PC-3 (cell line): Measurements from ENCODE around the gene MYH6. TPM values are rescaled to one million over a fixed set of nuclear protein-coding genes. Genes with fewer than 3 reads are reported as not detected.

Experiments used
- ATAC-seq: fragments of 200-7000 bp; cut with Tn5 transposase; 2 replicates; pipeline ENCODE4 v1.9.1; 2020; ENCODE audit warnings: mild to moderate bottlenecking, moderate library complexity
- BruUV-seq: library from RNA; stranded (reverse); fragments of 400-500 nt; replicated peaks from 2 replicates; lab custom pipeline; 2021; lab: Mats Ljungman, UMichigan
- CTCF ChIA-PET: fragments of 300-600 bp; sonication (Branson Sonifier 250); formaldehyde crosslinking; loops from one replicate; lab custom pipeline; 2022; ENCODE audit warnings: antibody characterized with exemption; lab: Charles Lee
- POLR2A ChIA-PET: fragments of 300-600 bp; sonication (Branson Sonifier 250); formaldehyde crosslinking; loops from one replicate; lab custom pipeline; 2022; ENCODE audit warnings: antibody characterized with exemption; ENCODE audit not compliant: unreplicated experiment; lab: Charles Lee
- DNase-seq: peaks from one replicate; pipeline ENCODE4 v3.0.0-alpha.2; 2015
- H2AFZ ChIP-seq: fragments of 300-600 bp; sonication (generic); 2 replicates; pipeline ENCODE4 v1.6.0; 2016; ENCODE audit warnings: antibody characterized with exemption, low read length
- H3F3A ChIP-seq: fragments of 300-600 bp; sonication (generic); one replicate; pipeline ENCODE4 v1.6.0; 2017; ENCODE audit warnings: antibody characterized with exemption, low read length, control low read depth, mild to moderate bottlenecking; ENCODE audit not compliant: unreplicated experiment
- H3K27ac ChIP-seq: fragments of 300-600 bp; sonication (generic); 2 replicates; pipeline ENCODE4 v1.5.1; 2016; ENCODE audit warnings: mild to moderate bottlenecking, low read length
- H3K27me3 ChIP-seq: fragments of 300-600 bp; sonication (generic); 2 replicates; pipeline ENCODE4 v1.6.1; 2016; ENCODE audit warnings: low read length, mixed read lengths
- H3K36me3 ChIP-seq: fragments of 300-600 bp; sonication (generic); 2 replicates; pipeline ENCODE4 v1.6.1; 2016; ENCODE audit warnings: low read depth, mixed run types, low read length, mixed read lengths
- H3K4me1 ChIP-seq: fragments of 300-600 bp; sonication (generic); 2 replicates; pipeline ENCODE4 v1.5.1; 2016; ENCODE audit warnings: low read length; ENCODE audit not compliant: insufficient read depth
- H3K4me2 ChIP-seq: fragments of 300-600 bp; sonication (generic); 2 replicates; pipeline ENCODE4 v1.6.0; 2016; ENCODE audit warnings: low read length
- H3K4me3 ChIP-seq: fragments of 300-600 bp; sonication (generic); 2 replicates; pipeline ENCODE4 v1.5.1; 2016; ENCODE audit warnings: mild to moderate bottlenecking, low read length, mixed read lengths
- H3K79me2 ChIP-seq: fragments of 300-600 bp; sonication (generic); 2 replicates; pipeline ENCODE4 v1.6.1; 2017; ENCODE audit warnings: low read length, mixed read lengths
- H3K9ac ChIP-seq: fragments of 300-600 bp; sonication (generic); 2 replicates; pipeline ENCODE4 v1.6.0; 2016; ENCODE audit warnings: mild to moderate bottlenecking, low read length
- H3K9me2 ChIP-seq: fragments of 300-600 bp; sonication (generic); replicated peaks from 2 replicates; pipeline ENCODE4 v1.6.1; 2016; ENCODE audit warnings: mixed run types, low read length, mixed read lengths
- H3K9me3 ChIP-seq: fragments of 300-600 bp; sonication (generic); 2 replicates; pipeline ENCODE4 v1.6.1; 2016; ENCODE audit warnings: low read length, mixed read lengths
- H4K20me1 ChIP-seq: fragments of 300-600 bp; sonication (generic); 2 replicates; pipeline ENCODE4 v1.6.1; 2016; ENCODE audit warnings: low read length, mixed read lengths
- CTCF ChIP-seq: fragments of 300-600 bp; sonication (generic); conservative IDR thresholded peaks from 2 replicates; pipeline ENCODE4 v1.5.1; 2017; ENCODE audit warnings: antibody characterized with exemption, low read depth, mild to moderate bottlenecking, low read length
- EZH2 ChIP-seq: fragments of 300-600 bp; sonication (generic); IDR thresholded peaks from one replicate; pipeline ENCODE4 v1.6.1; 2017; ENCODE audit warnings: antibody characterized with exemption, mild to moderate bottlenecking, low read length; ENCODE audit not compliant: unreplicated experiment
- EZH2phosphoT487 ChIP-seq: fragments of 300-600 bp; sonication (generic); IDR thresholded peaks from 2 replicates; pipeline ENCODE4 v1.6.1; 2018; ENCODE audit warnings: mild to moderate bottlenecking, antibody characterized with exemption, low read length, borderline replicate concordance
- intact Hi-C: fragments of 100-400 bp; cut with micrococcal nuclease; formaldehyde crosslinking; loops from 2 replicates; pipeline ENCODE4 v1.9.0; 2023
- total RNA-seq: library from RNA; depleted of rRNA; stranded (reverse); fragments of >200 nt; gene quantifications from 2 replicates; pipeline ENCODE4 v1.2.3, GENCODE V29; 2014

The MYH6 gene
- total RNA-seq, 1 experiment from 2014 or later: not detected

- intact Hi-C loops: no loop called here
Observed at GRCh38 chr14:23385244-23385641, 22.8 kb downstream of the MYH6 start.

GRCh38 chr14:23384364-23385080, 23.6 kb downstream of the MYH6 start:
- Histone ChIP-seq H3K4me1 (no peaks in the 10 kb centered on the region), H3K36me3 (no peaks in the 10 kb centered on the region), H3K79me2 (no peaks in the 10 kb centered on the region), H3K4me2 (no peak overlapping the region), H4K20me1 (no peaks in the 10 kb centered on the region), H3K9ac (no peak overlapping the region), H3F3A (no peaks in the 10 kb centered on the region), H3K4me3 (no peak overlapping the region), H3K9me3 (no peaks in the 10 kb centered on the region), H3K27me3 (peaks cover 55% of the 10 kb centered on the region), H3K27ac (no peak overlapping the region), H2AFZ (no peak overlapping the region), H3K9me2 (no peaks in the 10 kb centered on the region)
- ATAC-seq: no peak
- POLR2A ChIA-PET: no interaction called here
- DNase-seq: no peak
- BruUV-seq: no TSS peak
- TF ChIP-seq CTCF (no peak), EZH2phosphoT487 (no peak), EZH2 (no peak)
- intact Hi-C loops: no loop called here
- CTCF ChIA-PET: no interaction called here

More at GRCh38 chr14:23385244-23385641, 22.8 kb downstream of the MYH6 start:
- Histone ChIP-seq H4K20me1 (no peaks in the 10 kb centered on the region), H3K9me3 (no peaks in the 10 kb centered on the region), H3K79me2 (no peaks in the 10 kb centered on the region), H3K9ac (no peak overlapping the region), H3K4me1 (no peaks in the 10 kb centered on the region), H3K27me3 (peaks cover 56% of the 10 kb centered on the region), H3K27ac (no peak overlapping the region), H3K36me3 (no peaks in the 10 kb centered on the region), H3K4me3 (no peak overlapping the region), H2AFZ (no peak overlapping the region), H3K9me2 (no peaks in the 10 kb centered on the region), H3K4me2 (no peak overlapping the region), H3F3A (no peaks in the 10 kb centered on the region)
- ATAC-seq (no peak), DNase-seq (no peak)
- ChIA-PET POLR2A (no interaction called here), CTCF (no interaction called here)
- no TSS peak for BruUV-seq
- TF ChIP-seq EZH2: no peak

- Histone ChIP-seq H3K4me3 (no peak overlapping the region), H3K36me3 (no peaks in the 10 kb centered on the region), H3K4me1 (no peaks in the 10 kb centered on the region), H3K27me3 (peaks cover 51% of the 10 kb centered on the region), H3K4me2 (no peak overlapping the region), H3K9ac (no peak overlapping the region), H3K9me2 (no peaks in the 10 kb centered on the region), H2AFZ (no peak overlapping the region), H3K79me2 (no peaks in the 10 kb centered on the region), H3K27ac (no peak overlapping the region), H3F3A (no peaks in the 10 kb centered on the region), H3K9me3 (no peaks in the 10 kb centered on the region), H4K20me1 (no peaks in the 10 kb centered on the region)
- BruUV-seq: no TSS peak
- TF ChIP-seq EZH2 (no peak), CTCF (no peak), EZH2phosphoT487 (no peak)
- ATAC-seq (no peak), DNase-seq (no peak)
- ChIA-PET POLR2A (no interaction called here), CTCF (no interaction called here)
- intact Hi-C loops: no loop called here
Observed at GRCh38 chr14:23382731-23383440, 25.2 kb downstream of the MYH6 start.
